Activated CD4-positive, alpha-beta T cell treated with anti-CD3 and anti-CD28 coated beads, Interleukin-2, amount 50 U/mL, for 16 hours (primary cell): ENCODE data around the gene PKHD1.

Experiments
- DNase-seq: peaks from one replicate; pipeline ENCODE4 v3.0.0-alpha.2; 2020

Gene PKHD1

GRCh38 chr6:51600514-51600913, 486.9 kb downstream of the PKHD1 start:
- DNase-seq = no peak

- no peak for DNase-seq
These were observed 489.2 kb downstream of the PKHD1 start for GRCh38 chr6:51598171-51598570.

GRCh38 chr6:51594981-51595380, 492.4 kb downstream of the PKHD1 start:
- DNase-seq = no peak

- no peak for DNase-seq
These were observed 502.1 kb downstream of the PKHD1 start for GRCh38 chr6:51585264-51585663.

GRCh38 chr6:51584163-51584562, 503.2 kb downstream of the PKHD1 start:
- no peak for DNase-seq

GRCh38 chr6:51578994-51579393, 508.4 kb downstream of the PKHD1 start:
- DNase-seq = no peak

- no peak for DNase-seq
These were observed 509.1 kb downstream of the PKHD1 start for GRCh38 chr6:51578362-51578761.

GRCh38 chr6:51574040-51574439, 513.4 kb downstream of the PKHD1 start:
- DNase-seq = no peak

- DNase-seq = no peak
These were observed 516.2 kb downstream of the PKHD1 start for GRCh38 chr6:51571168-51571567.

- no peak for DNase-seq
These were observed 517.1 kb downstream of the PKHD1 start for GRCh38 chr6:51570168-51570921.

- DNase-seq = no peak
These were observed 517.8 kb downstream of the PKHD1 start for GRCh38 chr6:51569594-51569993.

- DNase-seq = no peak
These were observed 518.6 kb downstream of the PKHD1 start for GRCh38 chr6:51568771-51569170.

- no peak for DNase-seq
These were observed 521.9 kb downstream of the PKHD1 start for GRCh38 chr6:51565472-51565871.
